Spleen (tissue), 7 donors: ENCODE measurements around the gene HPCAL1.

Experiments
- POLR2A ChIP-seq, 3 donors: fragments of 450-650 bp; IDR thresholded peaks; one replicate each; pipeline ENCODE4 v1.5.1; 2017; ENCODE audit warnings: antibody characterized with exemption in 3 of 3, mild to moderate bottlenecking in 1 of 3
- POLR2AphosphoS5 ChIP-seq, 3 donors: sonication (generic); formaldehyde crosslinking; IDR thresholded peaks; one replicate each; pipeline ENCODE4 v1.5.1; 2017; ENCODE audit warnings: antibody characterized with exemption in 3 of 3
- TF ChIP-seq, protein P1 (sequence below), 11 experiments: fragments of 200-600 bp in 7 of 11; fragments of 450-650 bp in 4 of 11; sonication (generic) in 4 of 11; IDR thresholded peaks in 8 of 11; conservative IDR thresholded peaks in 3 of 11; 1 replicate in 7 of 11; 2 replicates in 4 of 11; pipeline versions ENCODE4 v1.4.0 to v1.8.0; 2016 to 2021; ENCODE audit warnings: antibody characterized with exemption in 11 of 11, inconsistent platforms in 4 of 11, mild to moderate bottlenecking in 1 of 11
- donor health status: DM: no; HTN: no; CAD: no; lungs with moderate emphysema.
- donor health status: DM: no; HTN: no; CAD: no.
- donor health status: DM: no; HTN: no; CAD: no.

DNA sequence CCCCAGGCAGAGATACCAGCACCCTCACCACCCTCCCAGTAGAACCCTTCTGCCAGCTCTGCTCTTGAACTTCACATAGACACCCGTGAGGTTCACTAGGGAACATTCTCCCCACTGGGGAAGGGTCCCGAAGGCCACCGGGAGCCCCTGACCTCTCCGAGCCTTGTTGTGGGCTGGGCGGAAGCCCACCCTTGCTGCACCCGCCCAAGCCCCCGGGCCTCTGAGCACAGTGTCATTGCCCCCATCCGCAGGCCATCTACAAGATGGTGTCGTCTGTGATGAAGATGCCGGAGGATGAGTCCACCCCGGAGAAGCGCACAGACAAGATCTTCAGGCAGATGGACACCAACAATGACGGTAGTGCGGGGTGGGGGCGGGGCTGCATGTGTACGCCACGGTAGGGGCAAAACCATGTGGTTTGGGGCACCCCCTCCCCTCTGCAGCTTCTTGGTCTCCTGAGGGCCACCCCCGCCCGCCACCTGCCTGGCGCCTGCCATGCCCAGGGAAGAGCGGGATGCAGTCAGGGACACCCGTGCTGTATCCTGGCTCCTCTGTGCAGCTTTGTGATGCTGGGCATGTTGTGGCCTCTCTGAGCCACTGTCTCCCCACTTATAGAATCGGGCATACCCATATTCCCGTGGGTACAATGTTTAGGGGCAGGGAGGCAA lies 120.2 kb downstream of the HPCAL1 start:
- TF ChIP-seq, protein P1, sequence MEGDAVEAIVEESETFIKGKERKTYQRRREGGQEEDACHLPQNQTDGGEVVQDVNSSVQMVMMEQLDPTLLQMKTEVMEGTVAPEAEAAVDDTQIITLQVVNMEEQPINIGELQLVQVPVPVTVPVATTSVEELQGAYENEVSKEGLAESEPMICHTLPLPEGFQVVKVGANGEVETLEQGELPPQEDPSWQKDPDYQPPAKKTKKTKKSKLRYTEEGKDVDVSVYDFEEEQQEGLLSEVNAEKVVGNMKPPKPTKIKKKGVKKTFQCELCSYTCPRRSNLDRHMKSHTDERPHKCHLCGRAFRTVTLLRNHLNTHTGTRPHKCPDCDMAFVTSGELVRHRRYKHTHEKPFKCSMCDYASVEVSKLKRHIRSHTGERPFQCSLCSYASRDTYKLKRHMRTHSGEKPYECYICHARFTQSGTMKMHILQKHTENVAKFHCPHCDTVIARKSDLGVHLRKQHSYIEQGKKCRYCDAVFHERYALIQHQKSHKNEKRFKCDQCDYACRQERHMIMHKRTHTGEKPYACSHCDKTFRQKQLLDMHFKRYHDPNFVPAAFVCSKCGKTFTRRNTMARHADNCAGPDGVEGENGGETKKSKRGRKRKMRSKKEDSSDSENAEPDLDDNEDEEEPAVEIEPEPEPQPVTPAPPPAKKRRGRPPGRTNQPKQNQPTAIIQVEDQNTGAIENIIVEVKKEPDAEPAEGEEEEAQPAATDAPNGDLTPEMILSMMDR (IDR thresholded peaks at IDR 0.05 in 8 of 11, conservative IDR thresholded peaks at IDR 0.05 in 3 of 11) = no peak
- TF ChIP-seq POLR2A (IDR thresholded peaks at IDR 0.05) (no peak), POLR2AphosphoS5 (IDR thresholded peaks at IDR 0.05) (peak in 1 of 3 donors; percentile 21)
